HG02840 (cell line): ENCODE measurements around the gene MED13L.

Experiments used
- ATAC-seq: cut with Tn5 transposase; IDR thresholded peaks from one replicate; pipeline ENCODE4 v1.9.1; 2021; ENCODE audit warnings: mild to moderate bottlenecking, moderate library complexity, moderate number of reproducible peaks; ENCODE audit not compliant: unreplicated experiment, low FRiP score

The MED13L gene

GRCh38 chr12:115960868-115961802, 316.4 kb downstream of the MED13L start:
- no peak for ATAC-seq

GRCh38 chr12:115957686-115958290, 319.7 kb downstream of the MED13L start:
- ATAC-seq, result no peak

- no peak for ATAC-seq
These were observed 320.8 kb downstream of the MED13L start for GRCh38 chr12:115956659-115957058.

DNA sequence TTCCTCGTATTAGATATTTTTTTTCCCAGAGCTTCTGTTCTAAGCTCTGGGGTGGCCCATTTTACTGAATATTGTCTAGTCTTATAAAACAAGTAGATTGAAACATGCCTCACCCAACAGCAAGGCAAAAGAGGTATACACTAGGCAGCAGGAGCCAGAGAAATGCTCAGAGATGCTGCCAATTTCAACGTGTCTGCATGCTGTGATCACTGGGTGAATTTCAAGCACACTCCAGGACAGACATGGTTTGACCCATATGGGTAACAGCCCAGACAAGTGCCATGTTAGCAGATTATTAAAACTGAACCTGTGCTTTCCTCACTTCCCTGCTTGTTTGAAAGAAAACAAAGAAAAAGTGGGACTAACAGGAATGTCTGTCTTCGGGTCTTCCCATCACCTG, 321.3 kb downstream of the MED13L start:
- no peak for ATAC-seq

DNA sequence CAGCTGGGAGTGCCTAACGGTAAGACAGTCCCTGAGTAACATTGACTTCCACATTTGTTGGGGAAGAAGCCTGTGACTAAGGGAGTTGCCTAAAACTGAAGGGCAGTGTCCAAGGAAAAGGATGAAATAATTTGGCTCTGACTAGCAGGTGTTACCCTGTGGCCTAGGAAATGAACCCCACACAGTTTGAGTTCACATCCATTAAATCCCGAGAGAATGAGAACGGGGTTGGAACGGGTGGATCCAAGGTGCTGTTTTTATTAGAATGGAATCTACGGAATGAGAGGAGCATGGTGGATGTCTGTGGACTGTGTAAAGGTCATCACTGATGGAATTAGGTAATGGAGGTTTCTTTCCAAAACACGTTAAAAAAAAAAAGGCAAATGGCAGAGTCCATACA, 324.0 kb downstream of the MED13L start:
- ATAC-seq, result no peak

DNA sequence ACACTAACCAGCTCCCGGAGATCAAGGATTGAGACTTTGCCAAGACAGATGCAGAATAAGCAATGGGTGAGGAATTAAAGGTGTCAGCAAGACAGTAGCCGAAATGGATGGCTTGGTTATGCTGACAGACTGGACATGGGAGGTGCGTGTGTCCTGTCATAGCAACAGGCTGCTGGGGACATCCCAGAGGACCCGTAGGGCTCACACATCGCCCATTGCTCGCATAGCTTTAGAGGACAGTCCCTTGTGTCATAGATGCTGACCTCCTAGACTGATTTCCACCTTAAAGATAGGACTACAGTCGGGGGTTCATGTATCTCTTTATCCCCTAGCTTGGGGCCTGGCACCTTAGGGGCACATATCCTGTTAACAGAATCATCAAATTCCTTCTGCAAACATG, 324.5 kb downstream of the MED13L start:
- ATAC-seq, result no peak

GRCh38 chr12:115950959-115951358, 326.5 kb downstream of the MED13L start:
- no peak for ATAC-seq

- no peak for ATAC-seq
These were observed 327.8 kb downstream of the MED13L start for GRCh38 chr12:115949675-115950074.

DNA sequence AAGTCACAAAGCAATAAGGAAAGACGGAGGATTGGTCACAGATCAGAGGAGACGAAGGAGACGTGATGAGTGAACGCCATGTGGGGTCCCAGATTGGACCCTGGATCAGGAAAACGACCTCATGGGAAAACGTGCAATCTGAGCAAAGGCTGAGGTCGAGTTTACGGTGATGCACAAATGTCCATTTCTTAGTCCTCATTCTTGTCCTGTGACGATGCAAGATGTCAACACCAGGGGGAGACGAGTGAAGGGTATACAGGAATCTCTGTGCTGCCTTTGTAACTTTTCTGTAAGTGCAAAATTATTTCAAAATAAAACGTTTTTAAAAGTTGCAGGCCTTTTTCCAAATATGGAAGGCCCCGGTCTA, 329.8 kb downstream of the MED13L start:
- ATAC-seq, result no peak

DNA sequence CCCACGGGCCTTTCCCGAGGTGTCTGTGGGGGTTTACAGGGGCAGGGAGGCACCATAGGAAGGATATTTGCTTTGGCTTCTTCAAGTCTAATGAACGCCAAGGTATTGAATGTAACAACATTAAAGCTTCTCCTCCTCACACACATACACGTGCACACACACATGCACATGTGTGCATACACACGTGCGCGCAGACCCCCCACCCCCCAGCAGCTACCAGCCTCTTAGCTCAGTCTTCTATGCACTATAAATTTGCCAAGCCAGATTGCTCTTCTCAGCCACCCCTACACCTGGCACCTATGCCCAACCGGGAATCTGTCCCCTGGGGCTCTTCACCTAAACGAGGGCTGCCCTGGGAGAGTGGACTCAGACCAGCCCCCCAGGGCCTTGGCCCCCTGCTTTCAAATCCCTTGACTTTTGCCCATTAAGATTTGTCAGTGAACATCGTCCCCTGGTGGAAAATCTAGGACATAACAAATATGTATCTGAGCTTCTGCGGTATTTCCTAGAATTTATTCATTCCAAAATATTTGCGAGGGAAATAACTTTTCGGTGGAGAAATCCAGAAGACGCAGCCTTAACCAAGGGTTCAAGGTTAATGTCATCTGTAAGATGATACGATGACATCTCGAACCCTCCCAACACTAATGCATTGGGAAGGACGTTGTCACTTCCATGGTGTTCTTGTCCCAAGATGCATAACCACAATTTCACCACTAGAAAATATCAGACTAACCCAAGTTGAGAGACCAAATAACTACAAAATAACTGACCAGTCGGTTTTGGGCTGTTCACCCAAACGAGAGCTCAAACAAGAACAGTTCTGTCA, 330.4 kb downstream of the MED13L start:
- ATAC-seq, result no peak

DNA sequence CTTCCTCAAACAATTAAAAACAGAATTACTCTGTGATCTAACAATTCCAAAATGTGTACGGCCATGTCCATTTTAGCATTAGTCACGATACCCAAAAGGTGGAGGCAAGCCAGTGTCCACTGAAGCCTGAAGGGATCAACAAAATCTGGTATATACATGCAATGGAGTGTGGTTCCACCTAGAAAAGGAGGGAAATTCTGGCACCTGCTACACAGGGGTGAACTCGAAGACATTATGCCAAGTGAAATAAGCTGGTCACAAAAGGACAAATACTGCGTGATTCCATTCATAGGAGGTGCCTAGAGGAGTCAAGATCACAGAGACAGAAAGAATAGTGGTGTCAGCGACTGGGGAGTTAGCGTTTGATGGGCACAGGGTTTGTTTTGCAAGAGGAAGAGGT, 331.4 kb downstream of the MED13L start:
- no peak for ATAC-seq

DNA sequence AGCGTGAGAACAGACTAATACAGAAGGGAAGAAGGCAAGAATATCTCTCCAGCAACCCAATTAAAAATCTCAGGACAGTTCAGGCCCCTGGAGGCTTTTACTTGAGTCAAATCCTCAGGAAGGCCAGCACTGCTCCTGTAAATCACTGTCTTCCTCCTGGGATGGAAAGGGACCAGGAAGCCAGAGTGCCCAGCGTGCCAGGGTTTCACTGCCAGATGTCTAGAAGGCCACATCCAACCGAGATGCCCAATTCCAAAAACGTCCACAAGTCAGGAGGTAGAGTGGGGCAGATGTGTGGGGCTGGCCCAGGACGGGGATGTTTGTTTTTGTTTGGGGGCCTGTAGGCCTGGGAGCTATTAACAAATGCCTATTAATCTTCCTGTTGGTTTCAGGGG, 332.0 kb downstream of the MED13L start:
- no peak for ATAC-seq

DNA sequence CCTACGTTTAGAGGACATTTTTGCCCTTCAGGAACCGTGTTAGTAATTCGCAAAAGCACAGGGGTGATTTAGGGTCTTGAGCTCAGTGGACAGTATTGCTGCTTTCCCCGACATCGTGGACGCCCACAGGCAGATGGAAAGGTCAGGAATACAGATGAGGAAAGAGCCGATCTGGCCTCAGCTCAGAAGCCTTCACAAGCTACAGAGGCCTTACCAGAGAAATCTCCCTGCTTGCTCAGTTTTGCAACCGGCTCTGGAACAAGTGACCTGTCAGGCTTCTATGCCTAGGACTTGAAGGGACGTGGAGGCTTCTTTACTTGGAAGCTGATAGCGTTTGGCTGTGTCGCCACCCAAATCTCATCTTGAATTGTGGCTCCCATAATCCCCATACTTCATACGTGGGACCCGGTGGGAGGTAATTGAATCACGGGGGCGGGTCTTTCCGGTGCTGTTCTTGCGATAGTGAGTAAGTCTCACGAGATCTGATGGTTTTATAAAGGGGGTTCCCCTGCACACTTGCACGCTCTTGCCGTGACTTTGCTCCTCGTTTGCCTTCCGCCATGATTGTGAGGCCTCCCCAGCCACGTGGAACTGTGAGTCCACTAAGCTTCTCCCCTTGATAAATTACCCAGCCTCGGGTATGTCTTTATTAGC, 332.5 kb downstream of the MED13L start:
- ATAC-seq, result no peak

GRCh38 chr12:115944392-115944742, 333.1 kb downstream of the MED13L start:
- ATAC-seq, result no peak

GRCh38 chr12:115943630-115944391, 333.7 kb downstream of the MED13L start:
- ATAC-seq, result no peak

DNA sequence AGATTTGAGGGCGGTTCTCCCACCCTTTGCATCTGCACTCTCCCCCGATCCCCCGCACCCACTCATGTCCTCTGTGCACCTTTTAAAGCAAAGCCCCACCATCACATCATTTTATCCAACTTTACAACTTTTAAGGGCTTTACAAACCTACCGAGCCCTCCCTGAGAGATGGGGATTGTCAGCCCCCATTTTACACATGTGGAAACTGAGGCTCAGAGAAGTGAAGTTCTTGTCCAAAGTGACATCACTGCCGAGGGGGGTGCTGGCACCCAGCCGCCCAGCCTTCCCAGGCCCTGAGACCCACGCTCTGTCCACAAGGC, 334.2 kb downstream of the MED13L start:
- no peak for ATAC-seq

DNA sequence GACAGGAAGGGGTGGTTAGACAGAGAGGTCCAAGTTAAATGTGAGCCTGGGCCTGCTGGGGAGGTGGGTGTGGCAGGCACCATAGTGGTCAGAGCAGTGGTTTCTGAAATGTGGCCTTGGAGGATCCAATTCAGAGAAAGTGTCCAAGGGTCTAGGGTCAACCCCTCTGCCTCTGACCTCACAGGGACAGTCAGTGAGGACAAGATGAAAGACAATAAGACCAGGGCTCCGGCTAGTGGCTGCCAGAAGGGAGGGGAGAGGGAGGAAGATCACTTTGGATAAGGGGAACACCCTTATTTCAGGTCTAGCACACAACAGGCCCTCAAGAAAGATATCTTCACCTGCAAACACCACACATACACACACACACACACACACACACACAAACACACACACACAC, 335.1 kb downstream of the MED13L start:
- ATAC-seq, result no peak

- ATAC-seq, result no peak
These were observed 336.1 kb downstream of the MED13L start for GRCh38 chr12:115941362-115941761.

DNA sequence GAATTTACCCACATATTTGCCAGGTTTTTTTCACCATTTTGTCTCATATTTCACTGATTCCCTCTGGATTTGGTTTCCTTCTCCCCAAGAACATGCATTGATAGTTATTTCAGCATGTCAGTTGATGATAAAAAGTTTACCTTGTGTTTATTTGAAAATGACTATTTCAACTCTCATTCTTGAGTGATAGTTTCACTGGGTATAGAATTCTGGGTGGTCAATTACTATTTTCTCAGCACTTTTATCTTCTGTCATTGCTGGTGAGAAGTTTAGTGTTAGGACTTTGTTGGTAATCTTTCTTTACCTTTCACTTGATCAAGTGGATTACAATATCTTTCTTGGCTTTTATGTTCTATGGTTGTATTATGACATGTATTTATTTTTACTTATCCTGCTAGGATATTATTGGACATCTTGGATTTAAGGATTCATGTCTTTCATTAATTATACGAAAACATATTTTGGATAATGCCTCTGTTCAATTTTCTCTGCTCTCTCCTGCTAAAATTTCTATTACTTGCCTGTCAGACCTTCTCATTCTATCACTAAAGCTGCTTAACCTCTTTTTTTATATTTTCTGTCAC, 338.6 kb downstream of the MED13L start:
- ATAC-seq, result no peak
